Hepatocyte (in vitro differentiated cells): ENCODE results near the gene TEDC1.

Experiments used
- CTCF ChIP-seq: fragments of 200-600 bp; sonication (generic); IDR thresholded peaks from 2 replicates; pipeline ENCODE4 v1.5.1; 2016; ENCODE audit warnings: antibody characterized with exemption, mild to moderate bottlenecking; ENCODE audit not compliant: poor library complexity
- EZH2 ChIP-seq: fragments of 200-600 bp; sonication (generic); IDR thresholded peaks from 2 replicates; pipeline ENCODE4 v1.6.1; 2016; ENCODE audit warnings: antibody characterized with exemption, mild to moderate bottlenecking, borderline replicate concordance
- EZH2phosphoT487 ChIP-seq: fragments of 200-600 bp; sonication (generic); IDR thresholded peaks from one replicate; pipeline ENCODE4 v1.6.1; 2018; ENCODE audit warnings: antibody characterized with exemption, mild to moderate bottlenecking, low read depth, moderate library complexity; ENCODE audit not compliant: unreplicated experiment, severe bottlenecking

DNA sequence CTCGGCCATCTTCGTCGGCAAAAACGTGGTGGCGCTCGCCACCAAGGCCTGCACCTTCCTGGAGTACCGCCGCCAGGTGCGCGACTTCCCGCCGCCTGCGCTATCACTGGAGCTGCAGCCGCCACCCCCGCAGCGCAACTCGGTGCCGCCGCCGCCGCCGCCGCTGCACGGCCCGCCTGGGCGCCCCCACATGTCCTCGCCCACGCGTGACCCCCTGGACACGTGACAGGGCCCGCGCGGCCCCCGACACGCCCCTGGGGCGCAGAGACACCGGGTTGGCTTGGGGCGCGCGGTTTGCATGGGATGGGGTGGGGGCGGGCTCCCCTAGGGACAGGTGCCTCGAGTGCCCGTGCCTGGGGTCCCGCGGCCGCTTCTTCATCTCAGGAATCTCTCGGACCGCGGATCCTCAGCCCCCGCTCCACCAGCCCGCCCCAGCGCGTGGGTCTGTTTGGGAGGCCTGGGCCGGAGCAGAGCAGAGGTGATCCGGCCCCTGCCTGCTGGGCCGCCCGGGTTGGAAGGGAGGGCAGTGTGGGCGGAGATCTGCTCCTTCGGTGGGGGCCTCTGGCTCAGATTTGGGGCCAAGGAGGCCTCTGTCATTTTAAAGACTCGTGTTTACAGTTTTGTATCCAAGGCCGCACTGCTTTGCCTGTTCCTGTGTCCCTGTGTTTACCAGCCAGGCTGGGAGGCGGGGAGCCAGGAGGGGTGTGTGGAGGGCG lies 38.7 kb downstream of the TEDC1 start:
- TF ChIP-seq EZH2 (no peak), CTCF (no peak), EZH2phosphoT487 (no peak)
